Measurements from ENCODE around the gene RIMBP2. TPM values are rescaled to one million over a fixed set of nuclear protein-coding genes. Genes with fewer than 3 reads are reported as not detected.

The RIMBP2 gene
- total and polyA plus RNA-seq, 2 experiments from 2014 or later = 0.31 to 0.37 TPM

- no peak for TF ChIP-seq REST (IDR thresholded peaks at IDR 0.05; ENCODE audit: unreplicated experiment)
- TF ChIP-seq JUNB (IDR thresholded peaks at IDR 0.05; ENCODE audit: unreplicated experiment) = no peak
- TF ChIP-seq CREB1 (CRISPR knock-in tag; IDR thresholded peaks at IDR 0.05; ENCODE audit: low read depth) = no peak
- no peak for TF ChIP-seq ZNF331 (CRISPR knock-in tag; IDR thresholded peaks at IDR 0.05; ENCODE audit: low read depth)
- TF ChIP-seq EZH2phosphoT487 (IDR thresholded peaks at IDR 0.05; ENCODE audit: unreplicated experiment) = no peak
- TF ChIP-seq ZNF114 (CRISPR knock-in tag; IDR thresholded peaks at IDR 0.05) = no peak
- TF ChIP-seq ETS1 (IDR thresholded peaks at IDR 0.05) = no peak
- no peak for TF ChIP-seq EZH2 (IDR thresholded peaks at IDR 0.05; ENCODE audit: low read depth, unreplicated experiment)
- DNase-seq (ENCODE audit: low spot score) (no peak), ATAC-seq (no peak)
- Histone ChIP-seq H4K20me1 (replicated peaks; ENCODE audit: insufficient read depth) (no peaks in the 10 kb centered on the region), H3F3A (replicated peaks; ENCODE audit: low read depth) (no peaks in the 10 kb centered on the region), H3K9me2 (ENCODE audit: insufficient read depth) (no peaks in the 10 kb centered on the region), H2AFZ (no peak overlapping the region), H3K4me1 (ENCODE audit: insufficient read depth) (no peaks in the 10 kb centered on the region), H3K27me3 (ENCODE audit: insufficient read depth) (no peaks in the 10 kb centered on the region), H3K27ac (ENCODE audit: low read depth) (no peak overlapping the region), H3K4me2 (no peak overlapping the region), H3K36me3 (ENCODE audit: insufficient read depth) (no peaks in the 10 kb centered on the region), H3K4me3 (no peak overlapping the region), H3K79me2 (replicated peaks; ENCODE audit: insufficient read depth) (no peaks in the 10 kb centered on the region)
- H3K9me3 Mint-ChIP-seq = peaks cover 88% of the 10 kb centered on the region
- H3K4me3 Mint-ChIP-seq = no peak overlapping the region
- peaks cover 8% of the 10 kb centered on the region for H3K27me3 Mint-ChIP-seq (ENCODE audit: insufficient read depth, low read depth, poor library complexity)
- H3K4me1 Mint-ChIP-seq = 0 out of 3 replicates have a peak, but pooled peaks cover 7% of the 10 kb centered on the region
- H3K27ac Mint-ChIP-seq = no peak overlapping the region
- H3K36me3 Mint-ChIP-seq (ENCODE audit: low read depth) = peaks cover 30% of the 10 kb centered on the region; the same call in 2 of the 3 replicates
Measured at GRCh38 chr12:130462558-130463274, 253.4 kb downstream of the RIMBP2 start.

- no peaks in the 10 kb centered on the region for H3K4me1 ChIP-seq (ENCODE audit: insufficient read depth)
- no peak overlapping the region for H3K4me3 ChIP-seq
- no peak overlapping the region for H3K4me2 ChIP-seq
- H2AFZ ChIP-seq = no peak overlapping the region
- H3K9me2 ChIP-seq (ENCODE audit: insufficient read depth) = no peaks in the 10 kb centered on the region
- ATAC-seq = no peak
- no peak for DNase-seq (ENCODE audit: low spot score)
- no peaks in the 10 kb centered on the region for H3F3A ChIP-seq (replicated peaks; ENCODE audit: low read depth)
- H3K27me3 ChIP-seq (ENCODE audit: insufficient read depth) = no peaks in the 10 kb centered on the region
- Mint-ChIP-seq H3K27ac (no peak overlapping the region), H3K4me3 (no peak overlapping the region), H3K4me1 (0 out of 3 replicates have a peak, but pooled peaks cover 7% of the 10 kb centered on the region), H3K9me3 (peaks cover 88% of the 10 kb centered on the region), H3K36me3 (ENCODE audit: low read depth) (peaks cover 30% of the 10 kb centered on the region; the same call in 2 of the 3 replicates), H3K27me3 (ENCODE audit: insufficient read depth, low read depth, poor library complexity) (peaks cover 8% of the 10 kb centered on the region)
- TF ChIP-seq REST (IDR thresholded peaks at IDR 0.05; ENCODE audit: unreplicated experiment) = peak; percentile 67
- no peak for TF ChIP-seq EZH2 (IDR thresholded peaks at IDR 0.05; ENCODE audit: low read depth, unreplicated experiment)
- no peaks in the 10 kb centered on the region for H3K79me2 ChIP-seq (replicated peaks; ENCODE audit: insufficient read depth)
- H3K27ac ChIP-seq (ENCODE audit: low read depth) = no peak overlapping the region
- H4K20me1 ChIP-seq (replicated peaks; ENCODE audit: insufficient read depth) = no peaks in the 10 kb centered on the region
- no peaks in the 10 kb centered on the region for H3K36me3 ChIP-seq (ENCODE audit: insufficient read depth)
Measured at GRCh38 chr12:130461839-130462557, 254.1 kb downstream of the RIMBP2 start.
